GM12873 (cell line): ENCODE results near the gene GAD2.

ENCODE experiments used
- CTCF ChIP-seq: IDR thresholded peaks from 2 replicates; pipeline ENCODE4 v1.5.1; 2012; ENCODE audit warnings: low read depth, mild to moderate bottlenecking, moderate library complexity, low read length, control low read depth; ENCODE audit not compliant: insufficient read depth; ENCODE audit errors: missing control alignments

Gene GAD2

GRCh38 chr10:26214551-26215395 is 1.8 kb upstream of the GAD2 start:
- TF ChIP-seq CTCF, result no peak

DNA sequence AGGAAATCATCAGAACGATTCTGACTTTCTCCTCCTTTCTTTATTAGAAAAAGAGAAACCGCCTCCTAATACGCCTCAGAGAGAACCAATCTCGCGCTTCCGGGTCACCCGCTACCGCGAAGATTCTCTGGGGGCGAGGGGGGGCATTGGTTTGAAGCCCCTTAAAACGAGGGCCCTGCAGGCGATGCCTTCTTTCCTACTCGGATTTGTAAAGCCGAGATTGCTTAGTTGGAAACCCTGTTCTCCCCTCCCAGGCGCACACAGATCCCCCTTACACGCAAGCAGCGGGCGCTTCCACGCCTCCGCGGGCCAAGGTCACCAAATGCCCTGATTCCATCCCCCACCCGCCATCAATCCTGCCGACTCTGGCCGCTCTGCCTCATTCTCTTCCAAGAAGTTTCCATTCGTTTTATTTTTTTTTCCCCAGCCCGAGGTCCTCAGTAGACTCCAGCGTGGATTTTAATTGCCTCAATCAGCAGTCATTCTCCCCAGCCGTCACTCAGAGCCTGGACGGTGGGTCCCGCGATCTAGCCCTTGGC is 1.1 kb upstream of the GAD2 start:
- TF ChIP-seq CTCF, result no peak

GRCh38 chr10:26215935-26216584 is 514 bp upstream of the GAD2 start:
- no peak for TF ChIP-seq CTCF

DNA sequence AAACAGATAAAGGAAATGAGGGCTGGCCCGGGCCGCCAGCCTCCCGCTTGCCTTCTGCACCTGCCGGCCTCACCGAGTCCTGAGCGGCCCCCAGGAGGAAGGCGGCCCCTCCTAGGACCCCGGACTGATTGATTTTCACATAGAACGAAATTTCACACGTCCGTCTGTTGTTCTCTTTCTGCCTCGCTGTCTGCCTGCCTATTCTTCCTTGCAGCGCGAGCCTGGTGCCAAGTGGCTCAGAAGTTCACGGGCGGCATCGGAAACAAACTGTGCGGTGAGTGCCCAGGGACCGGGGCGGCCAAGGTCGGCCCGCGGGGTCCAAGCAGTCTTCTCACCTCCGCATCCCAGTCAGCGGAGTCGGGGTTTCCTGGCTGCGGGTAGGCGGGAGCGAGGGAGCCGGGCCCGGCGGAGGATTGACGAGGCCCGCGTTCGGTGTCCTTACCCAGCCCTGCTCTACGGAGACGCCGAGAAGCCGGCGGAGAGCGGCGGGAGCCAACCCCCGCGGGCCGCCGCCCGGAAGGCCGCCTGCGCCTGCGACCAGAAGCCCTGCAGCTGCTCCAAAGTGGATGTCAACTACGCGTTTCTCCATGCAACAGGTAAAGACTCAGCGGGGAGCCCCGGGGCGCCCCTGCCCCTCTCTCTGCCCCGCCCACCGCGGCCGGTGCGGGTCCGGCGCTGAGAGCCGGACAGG is 967 bp downstream of the GAD2 start:
- TF ChIP-seq CTCF, result no peak

- no peak for TF ChIP-seq CTCF
Observed at GRCh38 chr10:26219676-26220075, 3.1 kb downstream of the GAD2 start.

DNA sequence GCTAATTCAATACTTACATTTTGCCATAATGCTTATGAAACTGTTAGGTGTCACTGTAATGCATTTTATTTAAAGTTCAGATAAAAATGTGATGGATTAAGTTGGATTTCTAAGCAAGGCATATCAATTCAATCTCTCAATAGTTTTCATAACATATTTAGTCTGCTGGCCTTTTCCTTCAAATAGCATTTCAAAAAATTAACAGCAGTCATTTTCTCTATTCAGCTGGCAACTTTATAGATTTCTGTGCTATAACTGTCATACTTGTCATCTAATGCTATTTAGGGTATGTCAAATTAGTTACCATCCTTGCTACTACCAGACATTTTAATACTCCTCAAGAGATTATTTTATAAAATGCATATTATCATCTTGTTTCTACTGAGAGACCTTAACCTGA is 4.3 kb downstream of the GAD2 start:
- TF ChIP-seq CTCF, result no peak

DNA sequence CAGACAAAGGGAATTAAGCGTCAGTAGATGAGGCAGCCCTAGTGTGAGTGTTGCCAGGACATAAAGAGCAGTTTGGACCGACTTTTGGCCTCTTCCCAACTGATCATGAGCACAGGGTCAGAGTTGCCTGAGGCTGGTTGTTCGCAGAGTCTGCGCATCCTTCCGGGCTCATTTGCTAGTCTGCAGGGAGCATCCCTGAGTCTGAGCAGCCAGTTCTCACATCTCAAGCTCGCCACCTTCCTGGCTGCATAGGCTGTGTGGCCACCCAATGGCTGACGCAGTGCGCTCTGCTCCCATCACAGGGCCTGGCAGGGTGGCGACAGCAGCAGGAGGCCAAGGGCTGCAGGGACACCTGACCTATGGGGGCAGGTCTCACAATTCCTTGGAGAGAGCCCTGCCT is 5.0 kb downstream of the GAD2 start:
- TF ChIP-seq CTCF, result no peak
